LNCAP (cell line): ENCODE data around the gene MOGAT2.

Source experiments
- TF ChIP-seq, protein P1 (sequence below): fragments of 450-650 bp; IDR thresholded peaks from 2 replicates; pipeline ENCODE4 v1.5.1; 2017; ENCODE audit warnings: mild to moderate bottlenecking

The MOGAT2 gene

GRCh38 chr11:75714211-75714610, 3.4 kb upstream of the MOGAT2 start:
- TF ChIP-seq, protein P1, sequence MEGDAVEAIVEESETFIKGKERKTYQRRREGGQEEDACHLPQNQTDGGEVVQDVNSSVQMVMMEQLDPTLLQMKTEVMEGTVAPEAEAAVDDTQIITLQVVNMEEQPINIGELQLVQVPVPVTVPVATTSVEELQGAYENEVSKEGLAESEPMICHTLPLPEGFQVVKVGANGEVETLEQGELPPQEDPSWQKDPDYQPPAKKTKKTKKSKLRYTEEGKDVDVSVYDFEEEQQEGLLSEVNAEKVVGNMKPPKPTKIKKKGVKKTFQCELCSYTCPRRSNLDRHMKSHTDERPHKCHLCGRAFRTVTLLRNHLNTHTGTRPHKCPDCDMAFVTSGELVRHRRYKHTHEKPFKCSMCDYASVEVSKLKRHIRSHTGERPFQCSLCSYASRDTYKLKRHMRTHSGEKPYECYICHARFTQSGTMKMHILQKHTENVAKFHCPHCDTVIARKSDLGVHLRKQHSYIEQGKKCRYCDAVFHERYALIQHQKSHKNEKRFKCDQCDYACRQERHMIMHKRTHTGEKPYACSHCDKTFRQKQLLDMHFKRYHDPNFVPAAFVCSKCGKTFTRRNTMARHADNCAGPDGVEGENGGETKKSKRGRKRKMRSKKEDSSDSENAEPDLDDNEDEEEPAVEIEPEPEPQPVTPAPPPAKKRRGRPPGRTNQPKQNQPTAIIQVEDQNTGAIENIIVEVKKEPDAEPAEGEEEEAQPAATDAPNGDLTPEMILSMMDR: no peak

- TF ChIP-seq, protein P1: no peak
These were observed 1.9 kb upstream of the MOGAT2 start for GRCh38 chr11:75715688-75716087.

GRCh38 chr11:75716659-75717058, 979 bp upstream of the MOGAT2 start:
- TF ChIP-seq, protein P1: no peak

DNA sequence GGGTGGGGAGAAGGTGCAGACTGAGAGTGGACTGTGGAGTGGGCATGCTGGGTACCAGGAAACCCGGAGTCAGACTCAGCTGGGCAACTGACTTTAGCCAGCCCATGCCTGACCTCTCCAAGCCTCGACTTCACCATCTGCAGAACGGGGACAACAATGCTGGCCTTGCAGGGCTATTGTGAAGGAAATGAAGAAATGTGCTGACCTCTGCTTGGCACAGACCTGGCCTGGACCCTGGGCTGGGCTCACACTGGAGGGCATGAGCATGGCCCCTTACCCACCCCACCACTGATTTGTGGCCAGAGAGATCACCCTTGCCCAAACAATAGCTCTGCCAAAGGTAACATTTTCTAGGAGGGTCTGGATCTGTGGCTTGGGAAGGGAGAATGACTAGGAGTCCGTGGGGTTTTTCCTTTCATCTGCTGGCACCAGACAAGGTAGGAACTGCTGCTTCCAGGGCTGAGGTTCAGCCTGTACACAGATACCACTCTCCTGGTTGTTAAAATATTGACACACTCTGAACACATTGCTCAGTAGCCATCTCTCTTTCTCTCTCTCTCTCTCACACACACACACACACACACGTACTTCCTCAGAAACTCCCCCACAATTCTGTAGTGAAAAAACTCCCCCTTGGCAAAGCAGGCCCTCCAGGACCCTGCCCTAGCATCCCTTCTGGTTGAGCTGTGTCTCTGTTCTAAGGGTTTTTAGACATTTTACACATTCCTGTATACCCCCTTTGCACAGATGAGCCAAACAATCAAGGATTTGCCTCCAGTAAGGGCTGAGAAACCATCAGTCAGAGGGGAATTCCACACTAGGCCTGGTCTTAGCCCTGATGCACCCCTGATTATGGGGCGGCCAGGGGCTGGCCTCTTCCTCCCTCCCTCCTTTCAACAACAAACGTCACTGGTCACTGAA, 1.0 kb downstream of the MOGAT2 start:
- TF ChIP-seq, protein P1: no peak

DNA sequence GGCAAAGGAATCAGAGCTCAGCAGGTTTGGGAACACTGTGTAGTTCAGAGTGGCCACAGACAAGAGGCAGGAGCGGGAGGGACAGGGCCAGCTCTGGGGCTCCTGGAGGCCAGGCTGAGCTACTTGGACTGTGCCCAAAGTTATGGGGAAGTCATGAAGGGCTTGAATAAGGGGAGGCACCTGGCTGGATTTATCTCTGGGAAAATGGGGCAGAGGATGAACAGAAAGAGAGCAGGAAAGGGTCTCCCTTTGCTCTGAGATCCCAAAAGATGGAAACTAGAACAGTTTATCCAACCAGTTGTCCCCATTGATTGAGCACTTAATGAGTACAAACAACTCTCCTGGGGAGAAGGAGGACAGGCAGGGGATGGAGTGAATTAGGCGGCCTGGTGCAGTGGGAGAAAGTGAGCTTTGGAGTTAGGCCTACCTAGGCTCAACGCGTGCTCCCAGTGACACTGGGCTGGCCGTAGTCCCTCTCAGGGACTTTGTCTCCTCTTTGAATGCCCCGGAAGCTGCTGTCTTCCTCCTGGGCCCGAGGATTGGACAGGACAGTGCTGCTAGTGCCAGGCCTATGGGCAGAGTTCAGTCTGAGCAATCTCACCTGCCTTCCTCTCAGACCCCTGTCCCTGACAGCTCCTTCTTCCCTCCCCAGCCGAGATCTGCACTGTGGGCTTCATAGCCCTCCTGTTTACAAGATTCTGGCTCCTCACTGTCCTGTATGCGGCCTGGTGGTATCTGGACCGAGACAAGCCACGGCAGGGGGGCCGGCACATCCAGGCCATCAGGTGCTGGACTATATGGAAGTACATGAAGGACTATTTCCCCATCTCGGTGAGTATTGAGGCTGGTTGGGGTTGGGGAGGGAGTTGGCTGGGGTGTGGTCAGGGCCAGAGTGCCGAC, 2.0 kb downstream of the MOGAT2 start:
- TF ChIP-seq, protein P1: no peak

GRCh38 chr11:75720639-75721038, 3.0 kb downstream of the MOGAT2 start:
- TF ChIP-seq, protein P1: no peak

DNA sequence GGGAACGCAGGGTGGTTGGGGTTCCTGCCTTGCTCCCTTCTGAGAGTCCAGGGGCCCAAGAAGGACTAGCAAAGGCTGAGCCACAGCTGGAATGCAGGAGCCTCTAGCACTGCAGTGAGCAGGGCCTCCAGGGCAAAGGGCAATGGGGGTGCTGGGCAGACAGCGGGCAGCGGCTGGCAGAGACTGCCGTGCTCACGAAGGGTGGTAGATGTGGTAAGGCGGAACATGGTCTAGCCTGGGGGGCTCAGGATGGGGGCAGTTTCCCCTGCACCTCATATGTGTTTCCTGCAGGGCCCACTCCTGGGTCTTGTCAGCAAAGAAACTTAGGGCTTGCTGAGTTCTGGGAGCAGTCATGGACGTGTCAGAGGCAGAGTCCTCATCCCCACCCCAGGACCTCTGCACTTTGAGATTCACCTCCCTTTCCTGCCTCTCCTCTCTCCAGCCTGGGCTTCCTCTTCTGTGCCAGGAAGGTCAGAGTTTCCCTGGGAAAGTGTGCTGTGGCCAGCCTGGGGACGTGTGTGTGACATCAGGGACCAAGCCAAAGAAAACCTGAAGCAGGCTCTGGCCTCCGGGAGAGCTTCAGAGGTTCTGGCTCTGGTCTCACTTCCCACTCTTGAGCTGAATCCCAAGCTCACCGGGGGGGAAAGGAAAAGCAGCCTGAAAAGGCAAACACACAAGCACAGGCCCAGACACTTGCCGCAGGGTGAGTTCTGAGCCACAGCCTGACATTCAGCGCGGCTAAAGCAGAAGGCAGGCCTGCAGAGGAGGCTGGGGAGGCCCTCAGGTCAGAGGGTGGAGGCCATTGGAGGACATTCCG, 4.4 kb downstream of the MOGAT2 start:
- TF ChIP-seq, protein P1: no peak
